K562 (cell line): ENCODE results near the gene PDE4D. TPM values are rescaled to one million over a fixed set of nuclear protein-coding genes. Genes with fewer than 3 reads are reported as not detected.

Experiments used
- ATAC-seq: fragments of 200-7000 bp; cut with Tn5 transposase; 3 replicates; pipeline ENCODE4 v1.9.1; 2020; ENCODE audit warnings: moderate library complexity
- BruUV-seq: library from RNA; stranded (reverse); fragments of 400-500 nt; replicated peaks from 2 replicates; lab custom pipeline; 2021; lab: Mats Ljungman, UMichigan
- CTCF ChIA-PET: fragments of 300-600 bp; formaldehyde crosslinking; extraction: SDS; loops from one replicate; lab custom pipeline; 2021; ENCODE audit warnings: low intra/inter-chr PET ratio; lab: Yijun Ruan, JAX
- POLR2A ChIA-PET: fragments of 300-600, 350-650 bp; sonication (Branson Sonifier 250); formaldehyde crosslinking; extraction: SDS; loops from one replicate; lab custom pipeline; 2021; ENCODE audit warnings: antibody characterized with exemption, inconsistent platforms; lab: Yijun Ruan, JAX
- DNase-seq, 4 experiments: peaks; one replicate each; pipeline versions ENCODE4 v3.0.0 to v3.0.0-alpha.2; 2011 to 2018; ENCODE audit warnings: low spot score in 3 of 4, mixed read lengths in 3 of 4; ENCODE audit errors: extremely low read depth in 1 of 4
- FAIRE-seq: peaks from 2 replicates; lab custom pipeline; 2011; peaks lifted over from hg19 to GRCh38; lab: Jason Lieb, UNC
- H2AFZ ChIP-seq: 2 replicates; pipeline ENCODE4 v1.6.0; 2011; ENCODE audit warnings: low read depth, low read length, control low read depth, inconsistent platforms
- H3K27ac ChIP-seq: fragments of 200-600 bp; 3 replicates; pipeline ENCODE4 v1.8.0; 2011; ENCODE audit warnings: low read depth, mild to moderate bottlenecking, control low read depth, inconsistent platforms, low read length, moderate library complexity, mixed read lengths; ENCODE audit errors: extremely low read depth
- H3K27me3 ChIP-seq, 2 experiments: fragments of 300-600 bp in 1 of 2; 2 replicates in 1 of 2; 3 replicates in 1 of 2; pipeline versions ENCODE4 v1.6.0 to v1.8.0; 2011; ENCODE audit warnings: inconsistent platforms in 2 of 2, low read length in 2 of 2, mild to moderate bottlenecking in 1 of 2, mixed read lengths in 1 of 2, moderate library complexity in 1 of 2; ENCODE audit not compliant: control insufficient read depth in 2 of 2, insufficient read depth in 2 of 2
- H3K36me3 ChIP-seq: fragments of 300-600 bp; 3 replicates; pipeline ENCODE4 v1.8.0; 2011; ENCODE audit warnings: mild to moderate bottlenecking, low read length, inconsistent platforms; ENCODE audit not compliant: control insufficient read depth, insufficient read depth
- H3K4me1 ChIP-seq, 2 experiments: fragments of 200-600 bp in 1 of 2; replicated peaks in 1 of 2; 2 replicates in 1 of 2; 3 replicates in 1 of 2; pipeline versions ENCODE4 v1.5.1 to v1.8.0; 2011; ENCODE audit warnings: inconsistent platforms in 2 of 2, low read length in 2 of 2, mild to moderate bottlenecking in 1 of 2, mixed read lengths in 1 of 2, moderate library complexity in 1 of 2; ENCODE audit not compliant: control insufficient read depth in 2 of 2, insufficient read depth in 2 of 2
- H3K4me2 ChIP-seq: 2 replicates; pipeline ENCODE4 v1.6.1; 2011; ENCODE audit warnings: low read length, control low read depth, inconsistent platforms, mixed read lengths; ENCODE audit not compliant: insufficient read depth
- H3K4me3 ChIP-seq: fragments of 200-600 bp; sonication (generic), shearing (Covaris generic); 2 replicates; pipeline ENCODE4 v1.5.1; 2016; ENCODE audit warnings: control low read depth, inconsistent platforms
- H3K79me2 ChIP-seq: fragments of 200-600 bp; 3 replicates; pipeline ENCODE4 v1.8.0; 2011; ENCODE audit warnings: low read length, inconsistent platforms; ENCODE audit not compliant: control insufficient read depth, insufficient read depth
- H3K9ac ChIP-seq, 2 experiments: 2 replicates each; pipeline versions ENCODE4 v1.6.0 to v1.6.1; 2011; ENCODE audit warnings: low read depth in 2 of 2, low read length in 2 of 2, control low read depth in 1 of 2, inconsistent platforms in 1 of 2, mild to moderate bottlenecking in 1 of 2, mixed read lengths in 1 of 2; ENCODE audit not compliant: insufficient read depth in 1 of 2
- H3K9me1 ChIP-seq: one replicate; pipeline ENCODE4 v1.6.0; 2011; ENCODE audit warnings: inconsistent platforms, mild to moderate bottlenecking, low read length, moderate library complexity; ENCODE audit not compliant: control insufficient read depth, insufficient read depth
- H3K9me3 ChIP-seq: replicated peaks from 2 replicates; pipeline ENCODE4 v1.5.1; 2011; ENCODE audit warnings: low read depth, low read length, inconsistent platforms; ENCODE audit not compliant: control insufficient read depth, insufficient read depth
- H4K20me1 ChIP-seq: replicated peaks from 2 replicates; pipeline ENCODE4 v1.6.1; 2011; ENCODE audit warnings: low read length, inconsistent platforms, mixed read lengths; ENCODE audit not compliant: control insufficient read depth, insufficient read depth
- CREB5 ChIP-seq: fragments of 250-450 bp; sonication (Bioruptor Pico); IDR thresholded peaks from 2 replicates; pipeline ENCODE4 v1.5.0; 2020; ENCODE audit warnings: mild to moderate bottlenecking
- CUX1 ChIP-seq: fragments of 200-800 bp; sonication (Bioruptor generic); IDR thresholded peaks from 2 replicates; pipeline ENCODE4 v1.6.1; 2016; ENCODE audit warnings: missing genetic modification characterization, missing compliant biosample characterization
- KLF1 ChIP-seq: fragments of 450-650 bp; IDR thresholded peaks from 2 replicates; pipeline ENCODE4 v1.6.1; 2016; ENCODE audit warnings: missing genetic modification characterization, missing compliant biosample characterization
- KLF13 ChIP-seq: fragments of 450-650 bp; IDR thresholded peaks from 2 replicates; pipeline ENCODE4 v1.6.1; 2016; ENCODE audit warnings: missing genetic modification characterization, low read depth, mild to moderate bottlenecking, missing compliant biosample characterization, moderate library complexity, borderline replicate concordance
- L3MBTL2 ChIP-seq: fragments of 450-650 bp; IDR thresholded peaks from 2 replicates; pipeline ENCODE4 v1.6.1; 2016; ENCODE audit warnings: mild to moderate bottlenecking, moderate library complexity
- NCOA1 ChIP-seq: fragments of 450-650 bp; IDR thresholded peaks from 2 replicates; pipeline ENCODE4 v1.6.1; 2016; ENCODE audit warnings: low read depth
- SIN3B ChIP-seq: fragments of 450-650 bp; IDR thresholded peaks from 2 replicates; pipeline ENCODE4 v1.6.1; 2017; ENCODE audit warnings: low read depth, mild to moderate bottlenecking, moderate library complexity
- SIX5 ChIP-seq, 2 experiments: IDR thresholded peaks; 2 replicates each; pipeline ENCODE4 v1.6.1; 2011; ENCODE audit warnings: low read length in 2 of 2, borderline replicate concordance in 1 of 2, low read depth in 1 of 2, mild to moderate bottlenecking in 1 of 2, moderate library complexity in 1 of 2; ENCODE audit not compliant: insufficient read depth in 1 of 2
- SOX6 ChIP-seq: fragments of 450-650 bp; IDR thresholded peaks from 2 replicates; pipeline ENCODE4 v1.6.1; 2014; ENCODE audit warnings: mild to moderate bottlenecking
- STAG1 ChIP-seq: sonication (generic); formaldehyde crosslinking; IDR thresholded peaks from 2 replicates; pipeline ENCODE4 v1.5.0; 2020; ENCODE audit warnings: missing genetic modification reagents, borderline replicate concordance
- TEAD1 ChIP-seq, 2 experiments: fragments of 450-650 bp in 1 of 2; sonication (generic) in 1 of 2; formaldehyde crosslinking; IDR thresholded peaks; 2 replicates each; pipeline versions ENCODE4 v1.4.0 to v1.8.0; 2020 to 2022; ENCODE audit warnings: mild to moderate bottlenecking in 2 of 2, missing genetic modification reagents in 1 of 2
- ZNF121 ChIP-seq: sonication (generic); formaldehyde crosslinking; conservative IDR thresholded peaks from 2 replicates; pipeline ENCODE4 v1.8.0; 2022; ENCODE audit warnings: missing genetic modification reagents
- ZNF23 ChIP-seq: fragments of 250-450 bp; sonication (Bioruptor Pico); IDR thresholded peaks from 2 replicates; pipeline ENCODE4 v1.4.0; 2020; ENCODE audit warnings: mild to moderate bottlenecking
- ZNF239 ChIP-seq: fragments of 250-450 bp; sonication (Bioruptor Pico); IDR thresholded peaks from 2 replicates; pipeline ENCODE4 v1.4.0; 2020; ENCODE audit warnings: mild to moderate bottlenecking
- ZNF507 ChIP-seq: conservative IDR thresholded peaks from 2 replicates; pipeline ENCODE4 v1.6.1; 2017; ENCODE audit warnings: missing genetic modification characterization, missing compliant biosample characterization
- WGBS: fragments of 100-300 bp; shearing (Covaris generic); methylation state at CpG from one replicate; pipeline ENCODE4 v1.1.6; 2016; ENCODE audit warnings: low coverage, mixed read lengths; ENCODE audit not compliant: insufficient coverage; ENCODE audit errors: missing lambda C conversion rate; 5-methylcytosine and 5-hydroxymethylcytosine counted together
- in situ Hi-C: fragments of 300-500 bp; cut with MboI; formaldehyde crosslinking; loops from 4 replicates; pipeline ENCODE4 v1.15.0; 2018; ENCODE audit warnings: inconsistent platforms, mixed read lengths
- intact Hi-C: fragments of 100-400 bp; cut with micrococcal nuclease; formaldehyde crosslinking; loops from 2 replicates; pipeline ENCODE4 v1.14.2; 2022
- polyA plus RNA-seq, 8 experiments: library from polyadenylated mRNA; depleted of rRNA in 4 of 8; stranded (reverse) in 5 of 8; unstranded in 3 of 8; fragments of >200 nt; fragmentation: Nextera tagmentation in 2 of 8; fragmentation: Illumina TruSeq in 1 of 8; extraction: Ambion mirVana in 2 of 8; extraction: Trizol in 1 of 8; gene quantifications; 2 replicates each; pipeline versions ENCODE4 v1.2.1 to v1.2.3, GENCODE V29; 2011 to 2014; ENCODE audit warnings: inconsistent platforms in 1 of 8, missing spikeins in 1 of 8
- total RNA-seq, 7 experiments: library from RNA; depleted of rRNA in 6 of 7; stranded (reverse); fragments of >200 nt in 6 of 7; fragmentation: Illumina TruSeq in 2 of 7; extraction: Trizol in 2 of 7; gene quantifications; 2 replicates each; pipeline versions ENCODE4 v1.2.1 to v1.2.3, GENCODE V29; 2011 to 2021; ENCODE audit warnings: low replicate concordance in 1 of 7
- TF ChIP-seq, protein P1 (sequence below): sonication (generic); formaldehyde crosslinking; IDR thresholded peaks from 2 replicates; pipeline ENCODE4 v1.8.0; 2022; ENCODE audit warnings: mild to moderate bottlenecking, low read depth, missing genetic modification reagents

Gene PDE4D
- total and polyA plus RNA-seq, 9 of the 15 experiments (the other 6 are each of a cell fraction or from before 2014, with no cell fraction given) = 0.04 to 0.46 (median 0.13) TPM

DNA sequence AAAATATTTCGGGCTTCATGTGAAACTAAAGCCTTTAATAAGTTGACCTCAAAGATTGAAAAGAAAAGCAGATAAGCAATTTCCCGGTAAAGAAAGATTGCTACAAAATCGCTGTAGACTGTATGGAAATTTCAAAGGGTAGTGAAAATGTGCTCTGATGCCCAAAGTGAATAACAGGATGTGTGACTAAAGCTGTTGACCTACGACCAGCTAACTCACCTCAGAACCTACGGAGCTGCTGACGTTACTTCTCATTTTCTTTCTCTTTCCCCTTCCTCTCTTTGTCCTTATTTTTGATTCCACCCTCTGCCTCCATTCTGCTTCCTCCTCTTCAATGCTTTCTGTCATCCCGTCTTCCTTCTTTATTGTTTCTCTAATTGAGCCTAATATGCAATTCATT, 103.2 kb downstream of the PDE4D start:
- no peak for DNase-seq
- H3K9ac ChIP-seq = no peak overlapping the region

More for the DNA sequence above, 103.2 kb downstream of the PDE4D start:
- H3K4me1 ChIP-seq = no peaks in the 10 kb centered on the region
- 0% methylated on average over 6 of the region's 7 CpGs for WGBS
- no peaks in the 10 kb centered on the region for H3K9me3 ChIP-seq
- no peaks in the 10 kb centered on the region for H3K36me3 ChIP-seq
- intact Hi-C loops = no loop called here
- H3K4me2 ChIP-seq = no peak overlapping the region
- H3K4me3 ChIP-seq = no peak overlapping the region
- TF ChIP-seq, protein P1, sequence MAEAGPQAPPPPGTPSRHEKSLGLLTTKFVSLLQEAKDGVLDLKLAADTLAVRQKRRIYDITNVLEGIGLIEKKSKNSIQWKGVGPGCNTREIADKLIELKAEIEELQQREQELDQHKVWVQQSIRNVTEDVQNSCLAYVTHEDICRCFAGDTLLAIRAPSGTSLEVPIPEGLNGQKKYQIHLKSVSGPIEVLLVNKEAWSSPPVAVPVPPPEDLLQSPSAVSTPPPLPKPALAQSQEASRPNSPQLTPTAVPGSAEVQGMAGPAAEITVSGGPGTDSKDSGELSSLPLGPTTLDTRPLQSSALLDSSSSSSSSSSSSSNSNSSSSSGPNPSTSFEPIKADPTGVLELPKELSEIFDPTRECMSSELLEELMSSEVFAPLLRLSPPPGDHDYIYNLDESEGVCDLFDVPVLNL (CRISPR knock-in tag) = no peak
- TF ChIP-seq ZNF507 (tag) (no peak), SIN3B (no peak), KLF13 (tag) (no peak), L3MBTL2 (no peak), KLF1 (tag) (no peak), ZNF23 (CRISPR knock-in tag) (no peak), STAG1 (CRISPR knock-in tag) (no peak), SOX6 (no peak), TEAD1 (CRISPR knock-in tag; IDR thresholded peaks at IDR 0.05) (no peak), CUX1 (CRISPR knock-in tag) (no peak), SIX5 (IDR thresholded peaks at IDR 0.05; ENCODE audit: borderline replicate concordance in 1 of 2, insufficient read depth in 1 of 2, low read depth in 1 of 2, low read length in 2 of 2) (no peak), NCOA1 (no peak), ZNF239 (CRISPR knock-in tag) (no peak), ZNF121 (CRISPR knock-in tag) (no peak), CREB5 (CRISPR knock-in tag) (no peak)
- no peak overlapping the region for H2AFZ ChIP-seq
- no peaks in the 10 kb centered on the region for H3K9me1 ChIP-seq
- H3K27me3 ChIP-seq = no peaks in the 10 kb centered on the region
- BruUV-seq = no TSS peak
- ChIA-PET CTCF (no interaction called here), POLR2A (no interaction called here)
- no peak for ATAC-seq
- no peaks in the 10 kb centered on the region for H4K20me1 ChIP-seq
- in situ Hi-C loops = loop anchor here (25.0 kb wide), 1 partner anchor 903 kb away; no protein-coding TSS in a partner anchor
- H3K79me2 ChIP-seq = no peaks in the 10 kb centered on the region
- no peak for FAIRE-seq
- no peak overlapping the region for H3K27ac ChIP-seq
